GM19240 (cell line): ENCODE results near the gene MACROD1.

Experiments used
- DNase-seq: peaks from one replicate; pipeline ENCODE4 v3.0.0; 2011; ENCODE audit warnings: low spot score; ENCODE audit not compliant: insufficient read length

MACROD1 gene

GRCh38 chr11:64152841-64153691, 12.8 kb downstream of the MACROD1 start:
- DNase-seq, result peak; percentile 90

- no peak for DNase-seq
Measured at GRCh38 chr11:64151337-64151736, 14.6 kb downstream of the MACROD1 start.

DNA sequence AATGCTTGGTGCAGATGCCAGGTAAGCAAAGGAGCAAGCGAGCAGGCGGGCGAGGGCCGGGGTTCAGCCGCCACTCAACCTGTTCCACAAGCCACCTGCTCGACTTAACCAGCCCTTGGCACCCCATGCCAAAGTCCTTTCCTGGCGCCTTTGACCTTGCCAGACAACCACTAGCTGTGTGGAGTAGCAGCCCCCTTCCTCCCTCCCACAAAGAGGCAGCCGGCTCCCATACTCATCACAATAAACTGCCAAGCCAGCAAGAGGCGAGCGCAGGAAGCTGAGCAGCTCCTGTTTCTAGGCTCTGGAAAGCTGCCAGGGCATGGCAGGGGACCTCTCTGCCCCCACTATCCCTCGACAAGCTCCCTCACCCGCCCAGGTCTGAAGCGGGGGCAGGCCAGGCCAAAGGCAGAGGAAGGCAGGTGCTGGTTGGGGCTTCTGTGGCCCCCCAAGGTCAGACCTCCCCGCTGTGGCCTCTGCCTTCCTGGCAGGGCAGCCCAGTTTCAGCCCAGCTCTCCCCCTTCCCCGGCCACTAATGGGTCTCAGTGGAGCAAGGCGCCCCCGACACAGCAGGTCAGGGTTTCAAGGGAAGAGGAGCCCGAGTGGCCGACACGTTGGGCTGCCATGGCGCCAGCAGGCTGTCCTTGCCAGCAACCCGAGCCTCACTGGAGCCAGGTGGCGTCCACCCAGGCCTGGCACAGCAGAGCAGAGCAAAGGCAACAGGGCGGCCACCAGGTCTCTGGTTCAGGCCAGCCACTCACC, 15.3 kb downstream of the MACROD1 start:
- no peak for DNase-seq

GRCh38 chr11:64150051-64150450, 15.9 kb downstream of the MACROD1 start:
- no peak for DNase-seq

GRCh38 chr11:64148917-64149617, 16.8 kb downstream of the MACROD1 start:
- no peak for DNase-seq

DNA sequence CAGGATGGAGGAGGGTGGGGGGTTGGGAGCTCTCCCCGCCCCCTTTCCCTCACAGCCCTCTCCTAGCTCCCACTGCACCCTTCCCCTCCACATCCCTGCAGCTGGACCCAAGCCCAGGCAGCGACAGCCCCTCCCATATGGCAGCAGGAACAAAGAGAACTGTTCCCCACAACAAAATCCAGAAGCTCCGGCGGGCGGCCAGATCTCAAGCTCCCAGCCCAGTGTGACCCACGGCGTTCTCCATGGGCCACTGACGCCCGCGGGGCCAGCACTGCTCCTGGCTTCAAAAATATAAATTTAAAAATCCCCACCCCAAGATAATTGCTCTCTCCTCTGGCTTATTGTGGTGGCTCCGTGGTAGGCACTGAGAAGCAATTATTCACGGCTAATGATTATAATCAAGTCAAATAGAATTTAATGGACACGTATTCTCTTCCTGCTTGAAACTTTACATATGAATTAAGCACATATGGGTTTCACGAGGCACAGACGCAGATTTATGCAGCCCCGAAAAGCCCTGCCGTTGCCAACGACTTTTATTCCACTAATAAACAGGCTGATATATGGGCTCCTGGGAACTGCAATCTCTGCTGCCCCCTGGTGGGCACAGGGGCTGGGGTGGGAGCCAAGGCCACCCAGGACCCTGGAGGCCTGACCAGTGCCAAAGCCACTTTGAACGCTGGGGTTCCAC, 17.5 kb downstream of the MACROD1 start:
- peak; percentile 50 for DNase-seq

DNA sequence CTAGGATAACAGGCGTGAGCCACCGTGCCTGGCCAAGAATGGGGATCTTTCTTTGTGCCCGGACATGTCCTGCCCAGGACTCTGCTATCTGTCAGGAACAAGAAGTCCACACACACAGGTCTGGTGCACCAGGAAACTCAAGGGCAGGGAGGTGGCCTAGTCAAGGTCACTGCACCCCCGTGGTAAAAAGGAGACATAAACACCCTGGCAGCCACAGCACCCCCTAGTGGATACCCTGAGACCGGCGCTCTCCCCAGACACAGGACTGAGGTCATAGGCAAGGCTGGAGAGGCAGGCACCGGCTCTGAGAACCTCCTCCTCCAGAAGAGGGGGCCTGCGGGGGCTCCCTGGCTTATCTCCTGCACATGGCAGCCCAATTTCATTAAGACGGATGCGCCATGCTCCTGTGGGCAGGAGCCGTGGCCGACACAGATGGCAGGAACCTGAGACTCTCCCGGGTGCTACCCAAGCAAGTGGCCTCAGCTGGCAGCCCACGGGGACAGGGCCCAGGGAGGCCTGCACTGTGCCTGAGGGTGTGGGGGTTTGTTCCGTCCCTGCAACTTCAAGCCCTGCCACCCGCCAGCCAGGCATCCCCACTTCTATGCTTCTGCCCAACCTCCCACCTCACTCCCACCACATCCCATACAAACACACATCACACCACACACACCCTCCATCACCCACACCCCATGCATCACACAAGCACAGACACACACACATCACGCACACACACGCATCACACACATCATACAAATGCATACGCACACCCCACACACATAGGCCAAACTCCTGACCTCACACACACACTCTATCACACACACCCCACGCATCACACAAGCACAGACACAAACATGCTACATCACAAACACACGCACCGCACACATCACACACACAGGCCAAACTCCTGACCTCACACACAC, 19.6 kb downstream of the MACROD1 start:
- DNase-seq, result peak; percentile 62

DNA sequence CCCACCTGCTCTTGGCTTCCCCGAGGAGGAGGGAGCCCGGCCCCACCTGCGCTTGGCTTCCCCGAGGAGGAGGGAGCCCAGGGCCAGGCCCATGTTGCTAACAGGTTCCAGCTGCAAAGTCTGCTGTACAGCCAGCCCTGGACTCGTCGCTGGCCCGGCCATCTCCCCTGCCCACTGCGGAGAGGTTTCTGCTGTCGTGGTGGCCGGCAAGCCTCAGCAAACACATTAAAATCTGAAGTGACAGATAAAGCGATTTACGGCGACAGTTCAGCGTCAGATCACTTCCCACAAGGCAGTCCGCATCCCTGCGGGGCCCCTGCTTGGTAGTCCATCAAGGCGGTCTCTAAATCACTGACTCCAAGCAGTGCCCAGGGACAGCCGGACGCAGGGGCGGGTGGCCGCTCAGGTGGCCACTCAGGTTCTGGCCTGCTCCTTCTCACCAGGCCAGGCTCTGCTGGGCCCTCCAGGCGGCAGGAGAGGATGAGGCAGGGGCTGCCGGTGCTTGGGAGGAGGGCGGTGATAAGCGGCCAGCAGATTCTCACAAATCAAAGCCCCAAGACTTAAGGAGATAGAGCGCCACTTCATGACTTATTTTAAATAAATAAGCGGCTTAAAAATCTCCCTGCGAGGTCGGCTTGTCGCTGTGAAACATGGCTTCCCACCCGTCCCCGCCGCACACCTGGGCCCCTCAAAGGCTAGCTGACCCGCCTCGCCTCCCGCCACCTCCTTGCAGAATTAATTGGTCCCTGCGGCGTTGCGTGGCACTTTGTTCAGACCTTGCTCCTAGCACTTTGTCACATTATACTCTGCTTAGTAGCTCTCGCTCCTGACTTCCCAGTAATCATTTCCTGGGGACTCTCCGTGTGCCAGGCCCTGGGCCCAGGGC, 21.1 kb downstream of the MACROD1 start:
- no peak for DNase-seq

DNA sequence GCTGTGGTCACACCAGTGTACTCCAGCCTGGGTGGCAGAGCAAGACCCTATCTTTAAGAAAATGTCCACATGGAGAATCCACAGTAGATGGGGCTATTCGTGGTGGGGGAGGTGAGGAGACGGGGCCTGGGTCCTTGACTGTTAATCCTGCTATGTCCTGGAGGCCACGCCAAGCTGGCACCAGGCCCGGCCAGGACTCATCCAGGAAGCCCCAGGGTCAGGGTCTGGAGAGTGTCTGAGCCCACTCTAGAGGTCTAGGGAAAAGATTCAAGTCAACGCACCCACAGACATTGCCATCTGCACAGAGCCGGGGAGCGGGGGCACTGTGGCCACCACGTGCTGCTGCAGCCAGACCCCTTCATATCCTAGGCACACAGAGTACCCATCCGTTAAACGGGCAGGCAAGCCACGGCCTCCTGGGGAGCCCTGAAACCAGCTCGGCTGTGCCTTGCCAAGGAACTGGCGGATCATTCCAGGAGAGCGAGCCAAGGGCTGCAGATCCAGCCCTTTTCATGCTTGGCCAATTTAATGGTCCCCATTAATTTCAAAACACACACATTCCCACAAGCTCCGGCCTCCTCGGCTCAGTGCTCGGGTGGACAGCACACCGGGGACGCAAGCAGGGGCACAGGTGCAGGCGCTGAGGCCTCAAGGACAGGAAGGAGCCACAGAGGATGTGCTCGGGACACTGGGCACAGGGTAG, 24.7 kb downstream of the MACROD1 start:
- DNase-seq, result no peak

DNA sequence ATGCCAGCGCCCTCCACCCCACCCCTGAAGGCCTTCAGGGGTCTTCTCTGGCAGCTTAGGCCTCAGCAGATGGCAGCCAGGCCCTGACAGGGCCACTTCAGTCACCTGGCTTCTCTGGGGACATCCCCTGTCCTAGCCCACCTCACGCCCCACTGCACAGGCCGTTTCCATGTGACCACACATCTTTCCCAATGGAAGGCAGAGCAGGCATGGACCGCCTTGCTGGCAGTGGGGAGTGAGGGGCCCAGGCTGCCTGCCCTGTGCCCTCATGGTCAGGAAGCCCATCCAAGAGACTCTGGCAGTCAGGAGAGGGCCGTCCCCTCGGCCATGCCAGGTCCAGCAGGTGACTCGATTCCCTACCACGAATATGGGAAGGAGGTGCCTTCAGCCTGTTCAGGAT, 25.8 kb downstream of the MACROD1 start:
- DNase-seq, result no peak

- no peak for DNase-seq
Measured at GRCh38 chr11:64139049-64139448, 26.9 kb downstream of the MACROD1 start.

- no peak for DNase-seq
Measured at GRCh38 chr11:64138398-64138797, 27.5 kb downstream of the MACROD1 start.

DNA sequence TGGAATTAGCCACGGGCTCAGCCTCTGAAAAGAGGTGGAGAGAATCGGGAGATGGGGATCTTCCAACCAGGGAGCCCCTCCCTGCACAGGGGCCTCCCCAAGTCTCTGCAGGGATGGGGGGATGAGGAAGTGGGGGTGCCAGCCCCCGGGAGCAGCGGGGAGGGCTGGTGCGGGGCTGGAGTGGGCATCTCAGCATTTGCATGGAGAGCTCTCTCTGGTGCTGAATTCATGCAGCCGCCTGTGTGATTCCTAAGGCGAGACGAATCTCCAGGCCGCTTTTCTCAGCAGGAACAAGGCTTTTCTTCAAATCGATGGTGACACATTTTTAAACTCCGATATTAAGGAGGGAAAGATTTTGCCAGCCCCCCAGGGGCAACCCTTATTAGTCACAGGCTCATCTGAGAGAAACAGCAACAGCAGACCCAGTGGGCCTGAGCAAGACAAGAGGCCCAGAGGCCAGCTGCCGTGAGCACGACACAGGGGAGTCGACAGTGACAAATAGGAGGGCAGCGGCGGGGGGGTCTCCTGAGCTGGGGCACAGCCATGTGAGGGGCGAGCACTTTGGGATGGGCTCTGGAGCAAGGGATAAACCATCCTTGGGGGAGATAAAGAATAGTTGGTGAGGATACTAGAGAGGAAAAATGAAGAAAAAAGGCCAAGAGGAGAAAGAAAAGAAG, 29.0 kb downstream of the MACROD1 start:
- DNase-seq, result no peak

DNA sequence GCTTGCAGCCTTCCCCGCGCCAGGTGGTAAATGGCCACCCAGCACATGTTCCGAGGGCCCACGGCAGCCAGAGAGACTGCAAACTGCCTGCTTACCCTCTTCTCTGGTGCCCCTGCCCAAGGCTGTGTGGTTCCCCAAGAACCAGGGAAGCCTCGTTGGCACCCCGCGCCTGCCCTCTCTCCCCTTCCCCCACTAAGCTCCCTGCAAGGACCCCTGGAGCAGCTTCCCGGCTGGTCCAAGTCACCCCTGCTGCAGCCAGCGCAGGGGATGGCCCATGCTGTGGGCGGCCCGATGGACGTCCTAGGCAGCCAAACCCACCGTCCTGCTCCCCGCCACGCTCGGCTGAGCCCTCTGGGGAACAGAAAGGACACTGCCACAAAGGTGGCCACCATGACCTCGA, 30.2 kb downstream of the MACROD1 start:
- DNase-seq, result no peak

DNA sequence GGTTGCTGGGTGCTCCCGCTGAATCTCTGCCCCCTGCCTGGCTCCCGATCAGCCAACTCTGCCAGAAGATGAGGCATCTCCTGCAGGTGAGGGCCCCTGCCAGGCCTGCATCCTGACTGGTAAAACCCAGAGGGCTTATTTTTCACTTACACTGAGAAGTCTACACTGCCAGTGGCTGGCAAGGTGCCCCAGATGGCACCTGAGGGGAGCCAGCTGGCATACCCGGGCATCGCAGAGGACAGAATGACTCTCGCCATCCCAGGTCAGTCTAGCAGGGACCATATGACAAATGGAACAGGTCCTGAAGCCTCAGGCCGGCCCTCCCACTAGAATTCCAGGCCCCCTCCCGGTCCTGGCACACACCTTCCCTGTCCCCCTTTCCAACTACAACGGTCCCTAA, 30.9 kb downstream of the MACROD1 start:
- DNase-seq, result no peak

DNA sequence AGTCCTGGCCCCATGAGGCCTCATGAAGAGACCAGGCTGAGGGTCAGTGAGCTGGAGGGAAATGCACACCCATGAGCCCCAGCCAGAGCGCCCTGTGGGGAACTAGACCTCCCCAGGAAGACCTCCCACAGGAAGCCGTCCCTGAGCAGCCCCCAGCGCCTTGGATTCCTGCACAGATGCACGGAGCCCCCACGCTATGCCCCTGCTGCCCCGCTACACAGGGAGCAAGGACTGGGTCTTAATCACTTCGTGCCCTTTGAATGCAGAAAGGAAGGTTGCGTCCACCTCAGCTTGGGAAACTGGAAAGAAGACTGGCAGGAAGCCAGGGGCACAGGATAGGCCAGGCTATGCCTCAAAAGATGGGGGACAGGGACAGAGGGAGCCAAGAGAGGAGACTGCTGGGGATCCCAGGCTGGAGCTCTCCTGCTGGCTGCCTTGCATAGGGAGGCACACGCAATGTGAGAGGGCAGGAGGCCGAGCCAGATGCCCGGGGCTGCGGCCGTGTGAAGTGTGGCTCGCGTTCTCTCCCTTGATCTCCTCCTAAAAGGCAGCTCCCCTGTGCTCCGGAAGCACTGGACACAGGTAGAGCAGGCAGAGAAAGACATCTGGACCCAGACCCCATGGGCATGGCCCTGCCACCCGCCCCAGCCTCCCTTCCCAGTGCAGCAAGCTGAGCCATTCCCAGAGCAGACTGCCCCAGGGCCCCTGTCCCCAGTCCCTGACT, 32.8 kb downstream of the MACROD1 start:
- DNase-seq, result no peak

DNA sequence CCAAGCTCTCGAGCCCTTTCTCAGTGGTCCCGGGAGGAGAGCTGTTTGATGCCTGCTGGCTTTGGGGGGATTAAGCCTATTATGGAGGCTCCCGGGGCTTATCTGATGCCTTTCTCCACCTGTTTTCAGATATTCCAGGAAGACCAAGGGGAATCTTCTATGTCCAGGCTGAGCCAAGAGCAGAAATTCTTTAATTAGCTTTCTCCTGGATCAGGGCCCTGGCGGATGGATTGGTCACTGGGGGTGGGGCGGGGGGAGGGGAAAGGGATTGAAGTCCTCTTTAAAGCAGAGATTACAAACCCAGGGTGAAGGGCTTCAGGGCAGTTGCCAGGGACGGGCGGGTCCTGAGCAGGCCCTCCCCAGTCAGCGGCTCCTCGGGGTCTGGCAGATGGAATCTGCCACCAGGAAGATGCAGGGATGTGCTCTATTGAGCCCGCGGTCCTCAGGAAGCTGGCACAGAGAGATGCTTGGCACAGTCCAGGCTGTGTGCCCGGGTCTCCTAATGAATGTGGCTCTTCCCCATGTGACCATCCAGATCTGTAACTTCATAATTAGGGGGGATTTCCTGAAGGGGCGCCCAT, 33.6 kb downstream of the MACROD1 start:
- DNase-seq, result no peak
